IMR-90 (cell line): Measurements from ENCODE around the gene RNF14.

Experiments
- BHLHE40 ChIP-seq: fragments of 150-350 bp; IDR thresholded peaks from 2 replicates; pipeline ENCODE4 v1.6.1; 2016; ENCODE audit warnings: mild to moderate bottlenecking, low read depth, low read length
- CEBPB ChIP-seq: IDR thresholded peaks from 2 replicates; pipeline ENCODE4 v1.6.1; 2012; ENCODE audit warnings: low read depth, low read length, improper control_type of control experiment
- CTCF ChIP-seq: conservative IDR thresholded peaks from 2 replicates; pipeline ENCODE4 v1.5.1; 2012; ENCODE audit warnings: mild to moderate bottlenecking, low read depth, low read length, improper control_type of control experiment
- ELK1 ChIP-seq: fragments of 150-350 bp; IDR thresholded peaks from 2 replicates; pipeline ENCODE4 v1.6.1; 2016; ENCODE audit warnings: low read depth, mild to moderate bottlenecking, low read length, moderate library complexity, borderline replicate concordance
- MAZ ChIP-seq: IDR thresholded peaks from 2 replicates; pipeline ENCODE4 v1.6.1; 2012; ENCODE audit warnings: low read depth, mild to moderate bottlenecking, low read length, improper control_type of control experiment, moderate library complexity, borderline replicate concordance
- MXI1 ChIP-seq: IDR thresholded peaks from 2 replicates; pipeline ENCODE4 v1.6.1; 2012; ENCODE audit warnings: low read depth, mild to moderate bottlenecking, low read length, moderate library complexity, borderline replicate concordance
- NFE2L2 ChIP-seq: fragments of 150-350 bp; IDR thresholded peaks from 2 replicates; pipeline ENCODE4 v1.6.1; 2016; ENCODE audit warnings: low read depth, mild to moderate bottlenecking, low read length
- POLR2A ChIP-seq: IDR thresholded peaks from 2 replicates; pipeline ENCODE4 v1.6.1; 2012; ENCODE audit warnings: mild to moderate bottlenecking, low read depth, low read length
- RCOR1 ChIP-seq: IDR thresholded peaks from 2 replicates; pipeline ENCODE4 v1.6.1; 2012; ENCODE audit warnings: mild to moderate bottlenecking, low read length, improper control_type of control experiment; ENCODE audit not compliant: insufficient replicate concordance
- RFX5 ChIP-seq: IDR thresholded peaks from 2 replicates; pipeline ENCODE4 v1.8.0; 2012; ENCODE audit warnings: low read depth, mild to moderate bottlenecking, low read length, moderate library complexity
- SMC3 ChIP-seq: fragments of 150-350 bp; IDR thresholded peaks from 2 replicates; pipeline ENCODE4 v1.6.1; 2016; ENCODE audit warnings: low read depth, mild to moderate bottlenecking, antibody characterized with exemption, low read length, moderate library complexity
- USF2 ChIP-seq: fragments of 150-350 bp; IDR thresholded peaks from 2 replicates; pipeline ENCODE4 v1.6.1; 2017; ENCODE audit warnings: mild to moderate bottlenecking, antibody characterized with exemption, low read length, low read depth

GRCh38 chr5:141926434-141926833, 42.5 kb upstream of the RNF14 start:
- TF ChIP-seq POLR2A (no peak), CTCF (no peak), BHLHE40 (no peak), USF2 (no peak), NFE2L2 (no peak), ELK1 (no peak), RFX5 (no peak), SMC3 (no peak), MAZ (no peak), MXI1 (no peak), RCOR1 (no peak), CEBPB (no peak)
